ENCODE data around the gene NRSN2.

Gene NRSN2

GRCh38 chr20:346640-347316, at the start of gene NRSN2:
Gene NRSN2, plus strand, starts transcription at chr20:347111. Its CDS starts 2,533 bp downstream, at chr20:349644.
- DNase-seq (ENCODE audit: extremely low read depth, insufficient read length), result peak; percentile 72
- H3K36me3 ChIP-seq (ENCODE audit: control insufficient read depth, insufficient read depth, low read length), result no peaks in the 10 kb centered on the region
- peak within 1 kb of the TSS; percentile 86 for H3K4me3 ChIP-seq (replicated peaks; ENCODE audit: low read depth, low read length)
- no peak for TF ChIP-seq CTCF (IDR thresholded peaks at IDR 0.05; ENCODE audit: insufficient read depth, low read length, poor library complexity, severe bottlenecking)
- no peaks in the 10 kb centered on the region for H3K27me3 ChIP-seq (replicated peaks; ENCODE audit: control insufficient read depth, insufficient read depth, low read length)

- no peak for TF ChIP-seq CTCF (IDR thresholded peaks at IDR 0.05; ENCODE audit: insufficient read depth, low read length, poor library complexity, severe bottlenecking)
- Histone ChIP-seq H3K4me3 (replicated peaks; ENCODE audit: low read depth, low read length) (peak overlapping the region; percentile 95), H3K36me3 (ENCODE audit: control insufficient read depth, insufficient read depth, low read length) (peaks cover 3% of the 10 kb centered on the region), H3K27me3 (replicated peaks; ENCODE audit: control insufficient read depth, insufficient read depth, low read length) (no peaks in the 10 kb centered on the region)
- peak; percentile 66 for DNase-seq (ENCODE audit: extremely low read depth, insufficient read length)
Observed at GRCh38 chr20:297925-298775, 48.8 kb upstream of the NRSN2 start.

- no peak for DNase-seq (ENCODE audit: extremely low read depth, insufficient read length)
- Histone ChIP-seq H3K27me3 (replicated peaks; ENCODE audit: control insufficient read depth, insufficient read depth, low read length) (no peaks in the 10 kb centered on the region), H3K36me3 (ENCODE audit: control insufficient read depth, insufficient read depth, low read length) (peaks cover 3% of the 10 kb centered on the region), H3K4me3 (replicated peaks; ENCODE audit: low read depth, low read length) (peak overlapping the region; percentile 95)
- no peak for TF ChIP-seq CTCF (IDR thresholded peaks at IDR 0.05; ENCODE audit: insufficient read depth, low read length, poor library complexity, severe bottlenecking)
Observed at GRCh38 chr20:298776-299391, 48.0 kb upstream of the NRSN2 start.

- no peak for TF ChIP-seq CTCF (IDR thresholded peaks at IDR 0.05; ENCODE audit: insufficient read depth, low read length, poor library complexity, severe bottlenecking)
- no peaks in the 10 kb centered on the region for H3K27me3 ChIP-seq (replicated peaks; ENCODE audit: control insufficient read depth, insufficient read depth, low read length)
- peaks cover 3% of the 10 kb centered on the region for H3K36me3 ChIP-seq (ENCODE audit: control insufficient read depth, insufficient read depth, low read length)
- DNase-seq (ENCODE audit: extremely low read depth, insufficient read length), result no peak
- H3K4me3 ChIP-seq (replicated peaks; ENCODE audit: low read depth, low read length), result no peak overlapping the region
Observed at GRCh38 chr20:300345-300990, 46.4 kb upstream of the NRSN2 start.

GRCh38 chr20:301886-302848, 44.7 kb upstream of the NRSN2 start:
- no peak for DNase-seq (ENCODE audit: extremely low read depth, insufficient read length)
- H3K4me3 ChIP-seq (replicated peaks; ENCODE audit: low read depth, low read length), result no peak overlapping the region
- TF ChIP-seq CTCF (IDR thresholded peaks at IDR 0.05; ENCODE audit: insufficient read depth, low read length, poor library complexity, severe bottlenecking), result no peak

More at GRCh38 chr20:301886-302848, 44.7 kb upstream of the NRSN2 start:
- Histone ChIP-seq H3K36me3 (ENCODE audit: control insufficient read depth, insufficient read depth, low read length) (peaks cover 3% of the 10 kb centered on the region), H3K27me3 (replicated peaks; ENCODE audit: control insufficient read depth, insufficient read depth, low read length) (no peaks in the 10 kb centered on the region)

Data from GM06990 (cell line).